Activated T-cell treated with anti-CD3 and anti-CD28 coated beads, Interleukin-2, amount 50 U/mL, for 72 hours (primary cell): ENCODE measurements around the gene CDON. TPM values are rescaled to one million over a fixed set of nuclear protein-coding genes. Genes with fewer than 3 reads are reported as not detected.

Source experiments
- ATAC-seq, 2 donors: fragments of 150-1000 bp; cut with Tn5 transposase; replicated peaks in 1 of 2; 2 replicates each; pipeline ENCODE4 v1.10.0; 2021; ENCODE audit warnings: moderate library complexity in 2 of 2, mild to moderate bottlenecking in 1 of 2
- DNase-seq, 2 donors: peaks; one replicate each; pipeline ENCODE4 v3.0.0; 2021 to 2022; ENCODE audit warnings: mixed read lengths in 1 of 2
- H3K27ac Mint-ChIP-seq: one replicate; pipeline ENCODE4 v1.8.0; 2022; ENCODE audit warnings: mild to moderate bottlenecking, moderate library complexity, mixed read lengths
- H3K27me3 Mint-ChIP-seq: one replicate; pipeline ENCODE4 v1.8.0; 2022; ENCODE audit warnings: low read depth, mixed read lengths
- H3K36me3 Mint-ChIP-seq, 2 donors: one replicate each; pipeline ENCODE4 v1.8.0; 2022; ENCODE audit warnings: mixed read lengths in 2 of 2, mild to moderate bottlenecking in 1 of 2; ENCODE audit not compliant: insufficient read depth in 2 of 2
- H3K4me1 Mint-ChIP-seq: one replicate; pipeline ENCODE4 v1.8.0; 2022; ENCODE audit warnings: low read depth, mixed read lengths
- H3K4me3 Mint-ChIP-seq, 2 donors: one replicate each; pipeline ENCODE4 v1.8.0; 2022; ENCODE audit warnings: mild to moderate bottlenecking in 2 of 2, mixed read lengths in 2 of 2, moderate library complexity in 2 of 2
- H3K9me3 Mint-ChIP-seq, 2 donors: one replicate each; pipeline ENCODE4 v1.8.0; 2022; ENCODE audit warnings: mixed read lengths in 2 of 2
- total RNA-seq, 2 donors: library from RNA; stranded (reverse); gene quantifications; one replicate each; pipeline ENCODE4 v1.2.3, GENCODE V29; 2022

Gene CDON
- total RNA-seq, 2 donors from 2014 or later: 1.3 to 1.9 TPM

- Mint-ChIP-seq H3K4me1 (no peaks in the 10 kb centered on the region), H3K9me3 (no peaks in the 10 kb centered on the region), H3K36me3 (no peaks in the 10 kb centered on the region), H3K27me3 (peaks cover 40% of the 10 kb centered on the region), H3K27ac (no peak overlapping the region), H3K4me3 (no peak overlapping the region)
- no peak for ATAC-seq
- no peak for DNase-seq
Observed at GRCh38 chr11:125910226-125910849, 152.3 kb downstream of the CDON start.

Other genes starting within 250 kb of the CDON start
- gene PATE4, start 229.6 kb downstream of the CDON start, total RNA-seq: not detected
- gene HYLS1, start 175.2 kb downstream of the CDON start, total RNA-seq: 1 to 10 TPM; 8.9 to 9.7 TPM
- 10 to 100 TPM; 14.0 to 17.5 TPM for gene PUS3, start 159.7 kb downstream of the CDON start, total RNA-seq
- gene DDX25, start 158.4 kb downstream of the CDON start, total RNA-seq: under 1 TPM; 0.32 to 0.38 TPM
- gene VSIG10L2, start 116.8 kb downstream of the CDON start, total RNA-seq: not detected
- 10 to 100 TPM; 38.7 to 41.4 TPM for gene RPUSD4, start 148.8 kb upstream of the CDON start, total RNA-seq
- 10 to 100 TPM; 11.1 to 13.2 TPM for gene FAM118B, start 148.9 kb upstream of the CDON start, total RNA-seq
- 100 to 1,000 TPM; 118 to 136 TPM for gene SRPRA, start 206.0 kb upstream of the CDON start, total RNA-seq
- 10 to 100 TPM; 35.0 to 51.9 TPM for gene FOXRED1, start 206.3 kb upstream of the CDON start, total RNA-seq
- gene TIRAP, start 220.2 kb upstream of the CDON start, total RNA-seq: 10 to 100 TPM; 14.0 to 15.2 TPM
- 10 to 100 TPM; 33.9 to 37.7 TPM for gene DCPS, start 241.2 kb upstream of the CDON start, total RNA-seq